GM12874 (cell line): Measurements from ENCODE around the gene EHMT1.

Experiments
- CTCF ChIP-seq: IDR thresholded peaks from 2 replicates; pipeline ENCODE4 v1.5.1; 2011; ENCODE audit warnings: low read depth, mild to moderate bottlenecking, control low read depth, low read length, moderate library complexity; ENCODE audit not compliant: insufficient read depth

Gene EHMT1

GRCh38 chr9:137802021-137802420 lies 183.2 kb downstream of the EHMT1 start:
- TF ChIP-seq CTCF: no peak

DNA sequence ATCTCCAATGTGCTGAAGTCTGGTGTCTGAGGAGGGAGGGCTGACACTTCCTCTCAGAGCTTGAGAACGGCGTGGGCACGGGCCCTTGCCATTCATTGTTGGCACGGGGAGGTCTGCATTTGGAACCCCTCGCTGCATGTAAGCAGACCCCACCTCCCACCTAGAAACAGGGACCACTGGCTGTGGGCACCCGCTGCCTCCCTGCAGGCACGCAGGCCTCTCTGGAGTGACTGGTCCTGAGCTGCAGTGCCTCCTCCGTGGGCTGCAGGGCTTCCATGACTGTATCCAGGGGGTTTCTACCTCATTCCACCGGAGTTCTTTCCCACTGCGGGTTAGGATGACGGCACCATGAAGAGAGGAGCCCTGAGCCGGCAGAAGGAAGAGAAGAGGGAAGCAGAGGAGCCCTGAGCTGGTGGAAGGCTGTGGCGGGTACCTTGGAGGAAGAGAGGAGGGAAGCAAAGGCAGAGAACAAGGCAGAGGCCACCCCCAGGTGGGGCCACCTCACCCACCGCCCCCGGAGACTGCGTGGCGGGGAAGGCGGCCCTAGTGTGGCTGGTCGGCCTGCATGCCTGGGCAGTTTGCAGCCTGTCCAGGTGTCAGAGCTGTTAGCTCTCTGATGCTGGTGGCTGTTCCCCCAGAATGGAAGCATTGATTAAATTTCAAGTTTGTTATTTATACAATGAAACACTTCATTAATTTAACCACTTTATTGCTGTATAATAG lies 183.9 kb downstream of the EHMT1 start:
- TF ChIP-seq CTCF: no peak

DNA sequence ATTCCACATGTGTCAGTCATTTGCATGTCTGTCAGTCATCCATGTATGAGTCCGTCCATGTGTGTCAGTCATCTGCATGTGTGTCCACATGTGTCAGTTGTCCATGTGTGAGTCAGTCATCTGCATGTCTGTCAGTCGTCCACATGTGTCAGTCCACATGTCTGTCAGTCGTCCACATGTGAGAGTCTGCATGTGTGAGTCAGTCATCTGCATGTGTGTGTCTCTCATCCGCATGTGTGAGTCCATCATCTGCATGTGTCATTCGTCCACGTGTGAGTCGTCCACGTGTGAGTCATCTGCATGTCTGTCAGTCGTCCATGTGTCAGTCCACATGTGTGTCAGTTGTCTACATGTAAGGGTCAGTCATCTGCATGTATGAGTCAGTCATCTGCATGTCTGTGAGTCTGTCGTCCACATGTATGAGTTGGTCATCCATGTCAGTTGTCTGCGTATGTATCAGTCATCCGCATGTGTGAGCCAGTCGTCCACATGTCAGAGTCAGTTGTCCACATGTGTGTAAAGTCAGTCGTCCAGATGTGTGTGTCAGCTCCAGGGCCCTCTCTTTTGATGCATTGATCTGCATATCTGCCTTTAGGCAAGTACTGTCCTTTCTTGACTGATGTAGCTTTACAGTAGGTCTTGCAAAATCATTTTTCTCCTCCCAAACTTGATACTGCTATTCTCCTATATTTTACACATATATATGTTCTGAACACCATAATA lies 186.3 kb downstream of the EHMT1 start:
- TF ChIP-seq CTCF: no peak

- TF ChIP-seq CTCF: no peak
These were observed 189.2 kb downstream of the EHMT1 start for GRCh38 chr9:137807721-137808703.

- no peak for TF ChIP-seq CTCF
These were observed 190.3 kb downstream of the EHMT1 start for GRCh38 chr9:137809040-137809576.

GRCh38 chr9:137811283-137811870 lies 192.6 kb downstream of the EHMT1 start:
- no peak for TF ChIP-seq CTCF
